Progenitor cell of endocrine pancreas (in vitro differentiated cells): ENCODE data around the gene BAHCC1. TPM values are rescaled to one million over a fixed set of nuclear protein-coding genes. Genes with fewer than 3 reads are reported as not detected.

Source experiments
- DNase-seq: peaks from one replicate; pipeline ENCODE4 v3.0.0; 2021; ENCODE audit warnings: low spot score; ENCODE audit not compliant: unreplicated experiment
- H3K27ac Mint-ChIP-seq: 2 replicates; pipeline ENCODE4 v1.8.0; 2021; ENCODE audit warnings: mild to moderate bottlenecking, moderate library complexity, mixed read lengths
- H3K27me3 Mint-ChIP-seq: 2 replicates; pipeline ENCODE4 v1.8.0; 2021; ENCODE audit warnings: mixed read lengths
- H3K36me3 Mint-ChIP-seq: 2 replicates; pipeline ENCODE4 v1.8.0; 2022; ENCODE audit warnings: mixed read lengths; ENCODE audit not compliant: insufficient read depth
- H3K4me1 Mint-ChIP-seq: 2 replicates; pipeline ENCODE4 v1.8.0; 2021; ENCODE audit warnings: low read depth, mixed read lengths
- H3K4me3 Mint-ChIP-seq: 2 replicates; pipeline ENCODE4 v1.8.0; 2021; ENCODE audit warnings: low read depth, mild to moderate bottlenecking, moderate library complexity, mixed read lengths
- H3K9me3 Mint-ChIP-seq: 2 replicates; pipeline ENCODE4 v1.8.0; 2021; ENCODE audit warnings: low read depth, mixed read lengths
- CTCF ChIP-seq: fragments of 200-600 bp; sonication (generic); IDR thresholded peaks from one replicate; pipeline ENCODE4 v1.5.0; 2021; ENCODE audit warnings: antibody characterized with exemption, mild to moderate bottlenecking; ENCODE audit not compliant: unreplicated experiment
- total RNA-seq: library from RNA; stranded (reverse); gene quantifications from 2 replicates; pipeline ENCODE4 v1.2.1, GENCODE V29; 2021

Gene BAHCC1
- total RNA-seq, 1 donor from 2014 or later, result 40.5 TPM

GRCh38 chr17:81477173-81477572 is 81.9 kb downstream of the BAHCC1 start:
- peaks cover 1% of the 10 kb centered on the region for H3K36me3 Mint-ChIP-seq
- no peak for DNase-seq
- H3K9me3 Mint-ChIP-seq, result no peaks in the 10 kb centered on the region
- H3K4me3 Mint-ChIP-seq, result no peak overlapping the region
- H3K27me3 Mint-ChIP-seq, result peaks cover 46% of the 10 kb centered on the region
- H3K4me1 Mint-ChIP-seq, result peaks cover 8% of the 10 kb centered on the region
- no peak overlapping the region for H3K27ac Mint-ChIP-seq
- TF ChIP-seq CTCF, result no peak

GRCh38 chr17:81478119-81478518 is 82.9 kb downstream of the BAHCC1 start:
- Mint-ChIP-seq H3K4me1 (peaks cover 10% of the 10 kb centered on the region), H3K9me3 (no peaks in the 10 kb centered on the region), H3K27me3 (peaks cover 43% of the 10 kb centered on the region), H3K36me3 (peaks cover 1% of the 10 kb centered on the region), H3K27ac (no peak overlapping the region), H3K4me3 (no peak overlapping the region)
- DNase-seq, result no peak
- no peak for TF ChIP-seq CTCF

- Mint-ChIP-seq H3K4me1 (peaks cover 10% of the 10 kb centered on the region), H3K36me3 (peaks cover 1% of the 10 kb centered on the region), H3K27ac (peak overlapping the region; percentile 12), H3K27me3 (peaks cover 39% of the 10 kb centered on the region), H3K9me3 (no peaks in the 10 kb centered on the region), H3K4me3 (no peak overlapping the region)
- no peak for DNase-seq
- no peak for TF ChIP-seq CTCF
Observed at GRCh38 chr17:81479175-81480071, 84.2 kb downstream of the BAHCC1 start.

GRCh38 chr17:81480140-81481072 is 85.1 kb downstream of the BAHCC1 start:
- Mint-ChIP-seq H3K27me3 (peaks cover 36% of the 10 kb centered on the region), H3K36me3 (peaks cover 1% of the 10 kb centered on the region), H3K4me1 (peaks cover 10% of the 10 kb centered on the region), H3K27ac (peak overlapping the region; percentile 29), H3K4me3 (no peak overlapping the region), H3K9me3 (no peaks in the 10 kb centered on the region)
- no peak for TF ChIP-seq CTCF
- DNase-seq, result no peak
